Coronary artery (tissue), 2 donors: ENCODE measurements around the gene NCBP1.
"Not testable (repeated sequence)": the region's sequence is repeated elsewhere in the genome, so short reads cannot be mapped to it uniquely, and the experiment has no call there.

Experiments
- DNase-seq: peaks from one replicate; pipeline ENCODE4 v3.0.0-alpha.2; 2017; ENCODE audit warnings: low spot score
- H3K27ac ChIP-seq, 2 donors: fragments of 200-600 bp; sonication (generic); one replicate each; pipeline ENCODE4 v1.5.1; 2016 to 2019
- H3K4me3 ChIP-seq: fragments of 200-600 bp; sonication (generic); 2 replicates; pipeline ENCODE4 v1.5.1; 2016; ENCODE audit warnings: mild to moderate bottlenecking, moderate library complexity
- TF ChIP-seq, protein P1 (sequence below): fragments of 200-600 bp; sonication (generic); IDR thresholded peaks from one replicate; pipeline ENCODE4 v1.5.1; 2019; ENCODE audit warnings: antibody characterized with exemption

NCBP1 gene

GRCh38 chr9:97695995-97696802 is 62.6 kb downstream of the NCBP1 start:
- Histone ChIP-seq H3K4me3 (peak overlapping the region; percentile 83), H3K27ac (peak overlapping the region; percentile 94 to 95)
- DNase-seq = no peak
- TF ChIP-seq, protein P1, sequence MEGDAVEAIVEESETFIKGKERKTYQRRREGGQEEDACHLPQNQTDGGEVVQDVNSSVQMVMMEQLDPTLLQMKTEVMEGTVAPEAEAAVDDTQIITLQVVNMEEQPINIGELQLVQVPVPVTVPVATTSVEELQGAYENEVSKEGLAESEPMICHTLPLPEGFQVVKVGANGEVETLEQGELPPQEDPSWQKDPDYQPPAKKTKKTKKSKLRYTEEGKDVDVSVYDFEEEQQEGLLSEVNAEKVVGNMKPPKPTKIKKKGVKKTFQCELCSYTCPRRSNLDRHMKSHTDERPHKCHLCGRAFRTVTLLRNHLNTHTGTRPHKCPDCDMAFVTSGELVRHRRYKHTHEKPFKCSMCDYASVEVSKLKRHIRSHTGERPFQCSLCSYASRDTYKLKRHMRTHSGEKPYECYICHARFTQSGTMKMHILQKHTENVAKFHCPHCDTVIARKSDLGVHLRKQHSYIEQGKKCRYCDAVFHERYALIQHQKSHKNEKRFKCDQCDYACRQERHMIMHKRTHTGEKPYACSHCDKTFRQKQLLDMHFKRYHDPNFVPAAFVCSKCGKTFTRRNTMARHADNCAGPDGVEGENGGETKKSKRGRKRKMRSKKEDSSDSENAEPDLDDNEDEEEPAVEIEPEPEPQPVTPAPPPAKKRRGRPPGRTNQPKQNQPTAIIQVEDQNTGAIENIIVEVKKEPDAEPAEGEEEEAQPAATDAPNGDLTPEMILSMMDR = no peak

DNA sequence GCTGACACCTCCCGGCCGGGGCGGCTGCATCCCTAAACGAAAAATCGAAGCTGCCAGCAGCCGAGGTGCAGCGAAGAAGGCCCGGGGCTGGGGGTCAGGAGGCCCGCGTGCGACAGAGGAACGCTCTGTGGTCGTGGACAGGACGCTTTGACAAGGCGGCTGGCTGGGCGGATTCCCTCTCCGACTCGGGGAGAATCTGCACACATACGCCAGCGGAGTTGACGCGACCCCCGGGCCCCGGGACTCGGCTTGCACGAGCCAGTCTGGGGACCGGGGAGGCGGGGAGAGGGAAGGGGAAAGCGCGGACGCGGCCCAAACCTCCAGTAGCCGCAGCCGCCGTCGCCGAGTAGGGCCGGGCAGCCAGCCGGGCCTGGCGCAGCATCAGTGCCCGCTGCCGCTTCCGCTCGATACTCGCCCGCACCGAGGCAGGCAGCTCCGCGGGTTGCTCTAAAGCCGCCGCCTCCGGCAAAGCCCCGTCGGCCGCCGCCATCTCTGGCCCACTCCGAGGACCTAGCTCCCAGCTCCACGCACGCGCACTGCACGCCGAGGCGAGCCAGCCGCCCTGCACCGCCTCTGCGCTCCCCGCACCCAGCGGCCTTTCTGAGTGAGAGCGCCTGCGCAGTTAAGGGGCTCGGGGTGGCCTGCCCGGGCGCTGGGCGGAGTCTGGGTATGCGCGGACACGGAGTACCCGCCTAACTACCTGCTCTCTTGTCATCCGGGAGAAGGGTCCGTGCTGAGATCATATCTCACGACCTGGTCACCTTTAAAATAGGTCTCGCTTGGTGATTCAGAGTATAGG is 63.4 kb downstream of the NCBP1 start, which contains the start of gene XPA:
XPA (minus strand) TSS at position 538 of the 799 bp plus-strand sequence; CDS start at position 490, 48 bp downstream.
- DNase-seq = peak; percentile 95
- TF ChIP-seq, protein P1 = no peak
- Histone ChIP-seq H3K27ac (peak within 1 kb of the TSS; percentile 94 to 95), H3K4me3 (peak within 1 kb of the TSS; percentile 83)

DNA sequence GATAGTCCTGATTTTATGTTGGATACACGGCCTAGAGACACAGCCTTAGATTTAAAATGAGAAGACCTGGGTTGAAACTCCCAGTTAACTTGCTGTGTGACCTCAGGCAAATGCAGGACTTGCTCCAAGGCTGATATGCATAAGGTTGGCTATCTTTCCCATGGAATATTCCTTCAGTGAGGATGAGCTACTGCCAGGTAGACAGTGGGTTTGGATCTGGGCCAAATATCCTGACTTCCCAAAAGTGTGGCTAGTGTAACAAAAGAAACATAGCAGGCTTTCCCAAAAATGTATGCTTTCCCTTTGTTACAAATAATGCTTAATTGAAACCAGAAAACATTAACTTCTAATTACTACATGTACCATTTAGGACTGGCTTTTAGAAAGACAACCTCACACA is 64.2 kb downstream of the NCBP1 start:
- TF ChIP-seq, protein P1 = no peak
- DNase-seq = no peak
- H3K4me3 ChIP-seq = peak overlapping the region; percentile 83
- peak overlapping the region; percentile 94 to 95 for H3K27ac ChIP-seq

GRCh38 chr9:97698865-97699264 is 65.2 kb downstream of the NCBP1 start:
- Histone ChIP-seq H3K4me3 (no peak overlapping the region), H3K27ac (no peak overlapping the region)
- DNase-seq = no peak
- TF ChIP-seq, protein P1 = no peak

GRCh38 chr9:97699281-97699680 is 65.7 kb downstream of the NCBP1 start:
- H3K27ac ChIP-seq, H3K4me3 ChIP-seq, DNase-seq: not testable (repeated sequence)

GRCh38 chr9:97699824-97700223 is 66.2 kb downstream of the NCBP1 start:
- H3K27ac ChIP-seq, DNase-seq, H3K4me3 ChIP-seq: not testable (repeated sequence)

DNA sequence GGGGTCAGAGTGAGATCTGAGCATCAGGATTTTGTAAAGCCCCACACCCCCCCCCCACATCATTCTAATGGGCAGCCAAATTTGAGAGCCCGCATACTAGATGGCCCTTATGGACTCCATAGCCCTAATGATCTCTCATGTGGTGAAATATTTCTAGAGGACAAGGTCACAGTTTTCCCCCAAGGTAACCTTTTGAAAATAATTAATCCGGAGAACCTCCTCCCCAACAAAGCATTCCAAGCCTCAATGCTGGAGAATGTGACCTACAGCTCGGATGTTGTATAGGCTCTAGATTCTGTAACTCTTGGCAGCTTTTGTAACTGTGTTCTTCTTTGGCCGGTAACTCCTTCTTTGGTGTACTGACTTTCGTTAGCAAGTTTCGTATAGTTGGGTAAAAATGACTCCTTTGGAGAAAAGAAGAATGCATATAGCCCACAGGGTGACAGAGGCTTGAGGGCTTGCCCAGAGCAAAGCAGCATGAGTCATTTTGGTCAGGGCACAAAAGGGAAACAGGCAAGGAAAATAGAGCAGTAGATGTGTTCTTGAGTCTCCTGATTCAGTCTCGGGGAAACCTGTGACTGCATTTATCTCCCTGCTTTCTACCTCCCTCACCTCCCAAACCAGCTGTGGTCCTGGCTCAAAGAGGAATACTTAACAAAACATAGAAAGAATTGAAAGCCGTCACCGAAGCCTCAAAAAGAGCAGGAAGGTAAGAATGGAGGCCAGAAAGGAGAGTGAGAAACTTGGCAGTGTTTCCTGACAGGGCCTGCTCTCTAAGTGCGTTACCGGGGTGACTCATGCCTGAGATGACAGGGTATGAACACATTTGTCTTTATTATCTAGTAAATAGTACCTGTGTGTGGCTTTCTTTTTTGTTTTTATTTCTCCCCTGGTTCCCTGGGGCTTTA is 70.1 kb downstream of the NCBP1 start:
- no peak for DNase-seq
- no peak overlapping the region for H3K4me3 ChIP-seq
- H3K27ac ChIP-seq = peak overlapping the region in 1 of 2 donors; percentile 62
- TF ChIP-seq, protein P1 = no peak
